Neuronal stem cell (in vitro differentiated cells): ENCODE results near the gene MYH9.
A peak's percentile ranks its signal among the peaks of the same experiment; 100 is the strongest.

Experiments used
- DNase-seq: peaks from one replicate; pipeline ENCODE4 v3.0.0-alpha.2; 2013; ENCODE audit warnings: low spot score
- H2AFZ ChIP-seq: one replicate; pipeline ENCODE4 v1.6.1; 2013; ENCODE audit warnings: mild to moderate bottlenecking, low read length, inconsistent platforms
- H2AK5ac ChIP-seq: 2 replicates; pipeline ENCODE4 v1.6.1; 2013; ENCODE audit warnings: low read depth, mild to moderate bottlenecking, inconsistent platforms, low read length, moderate library complexity, mixed read lengths
- H2BK120ac ChIP-seq: 2 replicates; pipeline ENCODE4 v1.6.1; 2013; ENCODE audit warnings: low read depth, mild to moderate bottlenecking, inconsistent platforms, low read length, moderate library complexity, mixed read lengths
- H2BK12ac ChIP-seq: one replicate; pipeline ENCODE4 v1.6.1; 2013; ENCODE audit warnings: low read length, inconsistent platforms
- H2BK15ac ChIP-seq: 2 replicates; pipeline ENCODE4 v1.6.1; 2013; ENCODE audit warnings: mild to moderate bottlenecking, low read length, inconsistent platforms, mixed read lengths
- H2BK5ac ChIP-seq: one replicate; pipeline ENCODE4 v1.6.1; 2013; ENCODE audit warnings: inconsistent platforms, mild to moderate bottlenecking, low read length, moderate library complexity
- H3K14ac ChIP-seq: one replicate; pipeline ENCODE4 v1.6.1; 2013; ENCODE audit warnings: low read length, inconsistent platforms
- H3K18ac ChIP-seq: 2 replicates; pipeline ENCODE4 v1.6.1; 2013; ENCODE audit warnings: low read length, inconsistent platforms
- H3K23ac ChIP-seq: 2 replicates; pipeline ENCODE4 v1.6.1; 2013; ENCODE audit warnings: low read depth, mild to moderate bottlenecking, mixed read lengths, low read length, inconsistent platforms; ENCODE audit not compliant: poor library complexity
- H3K27ac ChIP-seq: replicated peaks from 3 replicates; pipeline ENCODE4 v1.5.1; 2013; ENCODE audit warnings: low read length, inconsistent platforms
- H3K27me3 ChIP-seq, 3 experiments: 2 replicates each; pipeline ENCODE4 v1.6.1; 2013; ENCODE audit warnings: low read length in 3 of 3, mild to moderate bottlenecking in 2 of 3, inconsistent platforms in 1 of 3, low read depth in 1 of 3, mixed read lengths in 1 of 3, moderate library complexity in 1 of 3; ENCODE audit not compliant: control insufficient read depth in 3 of 3, insufficient read depth in 3 of 3
- H3K36me3 ChIP-seq, 2 donors: replicated peaks in 1 of 2; 2 replicates each; pipeline ENCODE4 v1.6.1; 2013; ENCODE audit warnings: low read length in 2 of 2; ENCODE audit not compliant: control insufficient read depth in 2 of 2, insufficient read depth in 2 of 2
- H3K4ac ChIP-seq: 2 replicates; pipeline ENCODE4 v1.6.1; 2013; ENCODE audit warnings: inconsistent platforms, mild to moderate bottlenecking, low read length, moderate library complexity
- H3K4me1 ChIP-seq, 2 donors: 1 replicate in 1 of 2; 2 replicates in 1 of 2; pipeline ENCODE4 v1.6.1; 2013; ENCODE audit warnings: low read length in 2 of 2, low read depth in 1 of 2; ENCODE audit not compliant: control insufficient read depth in 2 of 2, insufficient read depth in 1 of 2
- H3K4me2 ChIP-seq: one replicate; pipeline ENCODE4 v1.6.1; 2013; ENCODE audit warnings: mild to moderate bottlenecking, low read length, inconsistent platforms; ENCODE audit not compliant: insufficient read depth, poor library complexity, severe bottlenecking
- H3K4me3 ChIP-seq, 2 donors: 2 replicates each; pipeline ENCODE4 v1.5.1; 2013; ENCODE audit warnings: low read length in 2 of 2, mild to moderate bottlenecking in 2 of 2, inconsistent platforms in 1 of 2, moderate library complexity in 1 of 2
- H3K79me1 ChIP-seq: one replicate; pipeline ENCODE4 v1.6.1; 2013; ENCODE audit warnings: low read depth, mild to moderate bottlenecking, inconsistent platforms, low read length, moderate library complexity
- H3K9ac ChIP-seq: one replicate; pipeline ENCODE4 v1.6.1; 2013; ENCODE audit warnings: mild to moderate bottlenecking, low read depth, low read length, inconsistent platforms; ENCODE audit not compliant: poor library complexity
- H3K9me3 ChIP-seq, 2 donors: replicated peaks in 1 of 2; 2 replicates each; pipeline versions ENCODE3 to v1.6.1; 2013; ENCODE audit warnings: low read length in 2 of 2, mild to moderate bottlenecking in 2 of 2, inconsistent platforms in 1 of 2, low read depth in 1 of 2, mixed read lengths in 1 of 2, moderate library complexity in 1 of 2; ENCODE audit not compliant: control insufficient read depth in 2 of 2, insufficient read depth in 1 of 2
- H4K8ac ChIP-seq: one replicate; pipeline ENCODE4 v1.6.1; 2013; ENCODE audit warnings: low read depth, mild to moderate bottlenecking, inconsistent platforms, low read length, moderate library complexity
- H4K91ac ChIP-seq: one replicate; pipeline ENCODE4 v1.6.1; 2013; ENCODE audit warnings: low read length, low read depth, mild to moderate bottlenecking, inconsistent platforms; ENCODE audit not compliant: poor library complexity
- WGBS, 2 donors: extraction: QIAGEN DNeasy Blood & Tissue Kit; methylation state at CpG; one replicate each; pipeline ENCODE4 v1.1.7; 2013; ENCODE audit warnings: missing lambda C conversion rate in 2 of 2, mixed read lengths in 1 of 2; ENCODE audit not compliant: insufficient read length in 2 of 2, insufficient replicate concordance in 1 of 2; ENCODE audit errors: extremely low coverage in 2 of 2; 5-methylcytosine and 5-hydroxymethylcytosine counted together

Gene MYH9

GRCh38 chr22:36239150-36239400, 148.7 kb downstream of the MYH9 start:
- H2AK5ac ChIP-seq, result no peak overlapping the region
- H3K18ac ChIP-seq, result no peak overlapping the region
- H2BK120ac ChIP-seq, result no peak overlapping the region
- H3K27me3 ChIP-seq, result no peaks in the 10 kb centered on the region
- H3K4me2 ChIP-seq, result peak overlapping the region; percentile 58
- no peak overlapping the region for H2BK12ac ChIP-seq
- H2AFZ ChIP-seq, result peak overlapping the region; percentile 95
- no peak overlapping the region for H3K14ac ChIP-seq
- H3K36me3 ChIP-seq, result peaks cover 0 to 13% of the 10 kb centered on the region in 2 donors
- peak overlapping the region in 1 of 2 donors; percentile 83 for H3K4me3 ChIP-seq
- H3K4me1 ChIP-seq, result peaks cover 10% of the 10 kb centered on the region in 2 donors
- WGBS, 2 donors, result no CpG with 5 or more reads among the region's 4 CpGs
- H3K27ac ChIP-seq, result no peak overlapping the region
- H4K8ac ChIP-seq, result no peak overlapping the region
- H4K91ac ChIP-seq, result no peak overlapping the region
- no peak overlapping the region for H3K4ac ChIP-seq
- no peak overlapping the region for H3K9ac ChIP-seq
- DNase-seq, result no peak
- no peaks in the 10 kb centered on the region for H3K79me1 ChIP-seq
- no peak overlapping the region for H2BK15ac ChIP-seq
- no peak overlapping the region for H2BK5ac ChIP-seq
- H3K9me3 ChIP-seq, result peaks cover 0 to 13% of the 10 kb centered on the region in 2 donors
- H3K23ac ChIP-seq, result no peak overlapping the region

- Histone ChIP-seq H2BK15ac (no peak overlapping the region), H3K4ac (no peak overlapping the region), H3K27me3 (no peaks in the 10 kb centered on the region), H3K27ac (no peak overlapping the region), H3K79me1 (no peaks in the 10 kb centered on the region), H2AK5ac (no peak overlapping the region), H3K9ac (no peak overlapping the region), H3K9me3 (peaks cover 0 to 13% of the 10 kb centered on the region in 2 donors), H2BK120ac (no peak overlapping the region), H3K4me3 (peak overlapping the region in 1 of 2 donors; percentile 83), H2AFZ (peak overlapping the region; percentile 95), H3K36me3 (peaks cover 0 to 13% of the 10 kb centered on the region in 2 donors), H3K4me1 (peaks cover 10% of the 10 kb centered on the region in 2 donors), H4K8ac (no peak overlapping the region), H4K91ac (no peak overlapping the region), H3K23ac (no peak overlapping the region), H3K18ac (peak overlapping the region; percentile 45), H3K4me2 (peak overlapping the region; percentile 58), H2BK12ac (no peak overlapping the region), H3K14ac (no peak overlapping the region), H2BK5ac (no peak overlapping the region)
- no peak for DNase-seq
- no CpG with 5 or more reads among the region's 5 CpGs for WGBS, 2 donors
Observed at GRCh38 chr22:36238373-36239149, 149.2 kb downstream of the MYH9 start.

- Histone ChIP-seq H3K9ac (no peak overlapping the region), H3K4ac (no peak overlapping the region), H3K4me1 (peaks cover 10% of the 10 kb centered on the region in 2 donors), H4K8ac (no peak overlapping the region), H3K9me3 (peaks cover 0 to 9% of the 10 kb centered on the region in 2 donors), H3K4me2 (no peak overlapping the region), H3K4me3 (peak overlapping the region in 1 of 2 donors; percentile 83), H2AFZ (no peak overlapping the region), H3K27ac (no peak overlapping the region), H2AK5ac (peak overlapping the region; percentile 81), H2BK5ac (peak overlapping the region; percentile 30), H2BK12ac (no peak overlapping the region), H2BK15ac (peak overlapping the region; percentile 78), H4K91ac (no peak overlapping the region), H3K18ac (peak overlapping the region; percentile 28), H2BK120ac (no peak overlapping the region), H3K79me1 (no peaks in the 10 kb centered on the region), H3K14ac (no peak overlapping the region), H3K27me3 (no peaks in the 10 kb centered on the region), H3K36me3 (peaks cover 0 to 21% of the 10 kb centered on the region in 2 donors), H3K23ac (peak overlapping the region; percentile 14)
- no peak for DNase-seq
- no CpG with 5 or more reads among the region's 12 CpGs for WGBS, 2 donors
Observed at GRCh38 chr22:36237462-36238372, 150.1 kb downstream of the MYH9 start.
